Aorta (tissue), 5 donors: ENCODE data around the gene APOBEC3F. TPM values are rescaled to one million over a fixed set of nuclear protein-coding genes. Genes with fewer than 3 reads are reported as not detected.

Source experiments
- ATAC-seq: fragments of 200-7000 bp; cut with Tn5 transposase; one replicate; pipeline ENCODE4 v1.9.1; 2022; ENCODE audit warnings: moderate library complexity; ENCODE audit not compliant: low FRiP score
- DNase-seq, 2 donors: peaks; one replicate each; pipeline ENCODE4 v3.0.0-alpha.2; 2020
- H3K27ac ChIP-seq, 2 donors: one replicate each; pipeline ENCODE4 v1.5.1; 2013; ENCODE audit warnings: low read length in 2 of 2, mild to moderate bottlenecking in 2 of 2, moderate library complexity in 2 of 2, control low read depth in 1 of 2, inconsistent platforms in 1 of 2, low read depth in 1 of 2
- H3K27me3 ChIP-seq, 2 donors: one replicate each; pipeline ENCODE4 v1.6.1; 2013; ENCODE audit warnings: control low read depth in 1 of 2, low read length in 1 of 2, mild to moderate bottlenecking in 1 of 2, moderate library complexity in 1 of 2; ENCODE audit not compliant: insufficient read depth in 2 of 2, control insufficient read depth in 1 of 2
- H3K36me3 ChIP-seq, 2 donors: one replicate each; pipeline ENCODE4 v1.6.1; 2013; ENCODE audit warnings: control low read depth in 1 of 2, low read length in 1 of 2, mild to moderate bottlenecking in 1 of 2; ENCODE audit not compliant: insufficient read depth in 2 of 2, control insufficient read depth in 1 of 2
- H3K4me1 ChIP-seq, 2 donors: one replicate each; pipeline ENCODE4 v1.6.1; 2013; ENCODE audit warnings: low read length in 2 of 2, control low read depth in 1 of 2, mild to moderate bottlenecking in 1 of 2, moderate library complexity in 1 of 2; ENCODE audit not compliant: insufficient read depth in 2 of 2, control insufficient read depth in 1 of 2
- H3K4me3 ChIP-seq, 2 donors: one replicate each; pipeline ENCODE4 v1.5.1; 2013; ENCODE audit warnings: low read length in 2 of 2, control low read depth in 1 of 2, mild to moderate bottlenecking in 1 of 2
- H3K9me3 ChIP-seq: one replicate; pipeline ENCODE4 v1.6.1; 2013; ENCODE audit warnings: mild to moderate bottlenecking, low read length; ENCODE audit not compliant: control insufficient read depth
- WGBS, 2 donors: extraction: QIAGEN DNeasy Blood & Tissue Kit; methylation state at CpG; one replicate each; pipeline ENCODE4 v1.1.7; 2013; 5-methylcytosine and 5-hydroxymethylcytosine counted together
- intact Hi-C, 2 donors: fragments of 100-400 bp; cut with DNase I; formaldehyde crosslinking; loops; one replicate each; pipeline versions ENCODE4 v1.14.2 to v1.15.0; 2022
- polyA plus RNA-seq, 2 donors: library from polyadenylated mRNA; stranded (reverse); fragments of 200-250 nt; gene quantifications; one replicate each; pipeline ENCODE4 v1.2.3, GENCODE V29; 2013
- total RNA-seq, 2 donors: library from RNA; stranded (reverse); fragmentation: NEBNext Ultra II Directional; extraction: Animal tissue kit (Norgen Biotek cat#: 25700); gene quantifications; one replicate each; pipeline ENCODE4 v1.2.1, GENCODE V29; 2021
- donor health status: healthy with polysubstance abuse.
- donor health status: Bipolar disorder and iron deficiency.
- donor health status: DM: no; HTN: no; CAD: no.
- donor health status: DM: no; HTN: no; CAD: no.
- donor health status: DM: yes; HTN: yes; CAD: no.

The APOBEC3F gene
- total and polyA plus RNA-seq, 4 donors, result 4.9 to 9.5 (median 7.9) TPM

DNA sequence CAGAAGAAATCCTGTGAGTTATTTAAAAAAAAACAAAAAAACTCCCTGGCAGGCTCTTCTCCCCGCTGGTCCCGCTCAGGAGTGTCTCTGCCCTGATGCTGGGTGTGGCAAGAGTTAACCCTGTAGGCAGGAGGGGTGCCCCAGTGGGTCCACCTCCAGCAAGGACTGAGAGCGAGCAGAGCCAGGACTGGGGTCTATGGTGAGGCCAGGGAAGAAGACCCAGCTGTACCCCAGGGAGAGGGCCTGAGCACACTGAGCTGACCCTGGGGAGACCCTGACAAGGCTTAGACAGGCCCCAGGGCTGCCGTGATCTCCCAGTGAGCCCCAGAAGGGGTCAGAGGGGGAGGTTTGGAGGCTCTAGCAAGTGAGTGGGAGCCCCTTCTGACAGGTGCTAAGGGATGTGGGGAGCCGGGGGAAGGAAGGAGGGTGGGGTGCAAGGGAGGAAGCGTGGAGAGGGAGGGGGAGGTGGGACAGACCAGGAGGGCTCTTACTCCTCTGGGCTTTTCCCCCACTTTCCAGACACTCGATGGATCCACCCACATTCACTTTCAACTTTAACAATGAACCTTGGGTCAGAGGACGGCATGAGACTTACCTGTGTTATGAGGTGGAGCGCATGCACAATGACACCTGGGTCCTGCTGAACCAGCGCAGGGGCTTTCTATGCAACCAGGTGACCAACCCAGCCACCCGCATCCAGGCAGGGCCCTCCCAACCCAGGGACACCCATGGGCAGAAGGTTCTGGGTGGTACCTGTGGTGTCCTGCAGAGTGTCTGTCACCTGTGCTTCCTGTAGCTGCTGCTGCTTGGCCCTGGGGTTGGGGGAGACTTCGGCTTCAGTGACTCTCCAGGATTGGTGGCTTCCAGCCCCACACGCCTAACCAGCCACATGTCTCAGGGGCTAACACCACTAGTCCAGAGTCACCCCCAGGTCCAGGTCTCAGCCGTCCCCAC, 42.8 kb downstream of the APOBEC3F start:
- ATAC-seq (peak; percentile 6), DNase-seq (no peak)
- H3K27me3 ChIP-seq, result no peaks in the 10 kb centered on the region
- no peaks in the 10 kb centered on the region for H3K9me3 ChIP-seq
- H3K36me3 ChIP-seq, result no peaks in the 10 kb centered on the region
- no peak overlapping the region for H3K4me3 ChIP-seq
- H3K27ac ChIP-seq, result no peak overlapping the region
- H3K4me1 ChIP-seq, result no peaks in the 10 kb centered on the region
- intact Hi-C loops, result no loop called here
- 89 to 90% methylated on average over 14 of the region's 14 CpGs for WGBS, 2 donors

DNA sequence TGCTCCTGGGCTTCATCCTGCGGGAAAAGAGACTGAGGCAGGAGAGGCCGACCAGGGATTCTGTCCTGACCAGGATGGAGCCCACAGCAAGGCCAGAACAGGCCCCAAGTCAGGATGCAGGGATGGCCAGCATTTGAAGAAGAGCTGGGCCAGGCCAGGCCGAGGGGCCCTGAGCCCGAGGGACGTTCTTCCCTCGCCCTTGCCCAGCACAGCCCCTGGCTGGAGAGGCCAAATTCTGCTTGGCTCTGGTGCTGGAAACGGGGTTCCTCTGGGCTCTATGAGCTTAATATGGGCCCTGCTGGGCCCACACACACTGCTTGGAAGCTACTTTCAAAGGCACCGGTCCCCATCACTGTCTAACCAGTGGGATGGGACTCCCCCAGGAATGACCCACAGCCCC, 44.0 kb downstream of the APOBEC3F start:
- 94% methylated on average over 8 of the region's 8 CpGs for WGBS, 2 donors
- no peaks in the 10 kb centered on the region for H3K4me1 ChIP-seq

DNA sequence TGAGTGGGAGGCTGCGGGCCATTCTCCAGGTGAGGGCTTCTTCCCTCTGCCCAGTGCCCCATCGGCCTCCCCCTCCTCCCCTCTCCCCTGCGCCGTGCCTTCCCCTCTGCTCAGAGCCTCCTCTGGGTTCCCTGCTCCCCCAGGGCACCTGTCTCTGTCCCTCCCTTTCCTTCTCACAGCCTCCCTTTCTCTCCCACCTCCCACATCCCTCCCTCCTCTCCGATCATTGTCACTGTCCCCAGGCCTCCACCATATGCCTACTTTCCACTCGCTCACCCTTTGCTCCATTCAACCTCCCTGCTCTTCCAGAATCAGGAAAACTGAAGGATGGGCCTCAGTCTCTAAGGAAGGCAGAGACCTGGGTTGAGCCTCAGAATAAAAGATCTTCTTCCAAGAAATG, 46.4 kb downstream of the APOBEC3F start:
- Histone ChIP-seq H3K4me3 (no peak overlapping the region), H3K27me3 (no peaks in the 10 kb centered on the region), H3K27ac (no peak overlapping the region), H3K9me3 (no peaks in the 10 kb centered on the region), H3K4me1 (no peaks in the 10 kb centered on the region), H3K36me3 (no peaks in the 10 kb centered on the region)
- DNase-seq (no peak), ATAC-seq (no peak)
- intact Hi-C loops, result no loop called here
- 85 to 86% methylated on average over 6 of the region's 6 CpGs for WGBS, 2 donors

More for the DNA sequence above, 44.0 kb downstream of the APOBEC3F start:
- DNase-seq (no peak), ATAC-seq (no peak)
- H3K4me3 ChIP-seq, result no peak overlapping the region
- no peak overlapping the region for H3K27ac ChIP-seq
- no peaks in the 10 kb centered on the region for H3K36me3 ChIP-seq
- no peaks in the 10 kb centered on the region for H3K9me3 ChIP-seq
- H3K27me3 ChIP-seq, result no peaks in the 10 kb centered on the region
- intact Hi-C loops, result no loop called here

DNA sequence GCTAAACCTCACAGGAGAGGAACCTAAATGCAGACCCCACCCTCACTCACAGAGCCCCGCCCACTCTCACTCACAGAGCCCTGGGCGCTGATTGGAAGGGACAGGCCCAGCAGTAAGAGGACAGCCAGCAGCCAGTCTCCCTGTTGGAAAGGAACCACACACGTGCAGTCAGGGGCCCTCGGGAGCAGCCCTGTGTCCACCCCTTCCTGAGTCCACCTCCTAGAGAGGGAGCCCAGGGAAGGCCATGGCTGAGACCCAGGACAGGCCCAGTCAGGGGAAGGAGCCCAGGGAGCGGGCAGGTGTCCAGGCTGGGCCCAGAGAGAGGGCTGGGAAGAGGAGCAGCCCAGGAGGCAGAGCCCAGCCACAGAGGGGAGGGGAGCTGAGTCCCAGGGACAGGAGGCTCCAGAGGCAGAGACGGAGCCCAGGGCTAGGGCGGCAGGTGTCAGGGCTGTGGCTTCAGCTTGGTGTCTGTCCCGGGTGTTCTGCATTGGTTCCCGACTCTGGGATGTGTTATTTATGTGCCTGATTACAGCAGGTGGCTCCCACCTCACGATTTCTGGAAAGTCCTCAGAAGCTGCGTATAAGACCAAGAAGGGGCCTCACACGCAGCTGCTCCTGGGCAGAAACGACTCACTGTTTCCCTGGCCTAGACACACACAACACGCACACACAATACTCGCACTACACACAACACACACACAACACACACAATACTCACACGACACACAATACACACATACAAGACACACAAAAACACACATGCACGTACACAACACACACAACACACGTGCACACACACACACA, 47.4 kb downstream of the APOBEC3F start:
- DNase-seq (no peak), ATAC-seq (no peak)
- Histone ChIP-seq H3K27me3 (no peaks in the 10 kb centered on the region), H3K4me1 (no peaks in the 10 kb centered on the region), H3K36me3 (no peaks in the 10 kb centered on the region), H3K9me3 (no peaks in the 10 kb centered on the region), H3K4me3 (no peak overlapping the region), H3K27ac (no peak overlapping the region)
- 49% methylated on average over 18 of the region's 18 CpGs for WGBS, 2 donors
- intact Hi-C loops, result no loop called here

DNA sequence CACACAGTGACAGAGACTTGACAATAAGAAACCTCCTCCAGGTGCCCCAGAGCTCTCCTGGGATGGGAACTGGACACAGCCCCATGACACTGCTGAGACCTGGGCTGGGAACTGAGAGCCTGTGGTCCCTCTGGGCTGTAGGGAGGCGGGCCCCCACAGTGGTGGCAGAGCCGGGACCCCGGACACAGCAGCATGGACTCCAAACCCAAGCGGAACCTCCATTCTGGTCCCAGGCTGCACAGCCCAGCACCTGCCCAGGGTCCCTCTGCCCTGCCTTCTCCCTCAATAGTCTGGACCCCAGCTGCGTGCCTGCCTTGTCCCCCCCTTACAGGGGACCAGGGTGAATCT, 48.0 kb downstream of the APOBEC3F start:
- no peaks in the 10 kb centered on the region for H3K9me3 ChIP-seq
- intact Hi-C loops, result no loop called here
- 79 to 88% methylated on average over 5 of the region's 5 CpGs for WGBS, 2 donors
- no peaks in the 10 kb centered on the region for H3K27me3 ChIP-seq
- ATAC-seq (no peak), DNase-seq (no peak)
- no peaks in the 10 kb centered on the region for H3K36me3 ChIP-seq
- no peak overlapping the region for H3K27ac ChIP-seq
- H3K4me1 ChIP-seq, result no peaks in the 10 kb centered on the region
- H3K4me3 ChIP-seq, result no peak overlapping the region

DNA sequence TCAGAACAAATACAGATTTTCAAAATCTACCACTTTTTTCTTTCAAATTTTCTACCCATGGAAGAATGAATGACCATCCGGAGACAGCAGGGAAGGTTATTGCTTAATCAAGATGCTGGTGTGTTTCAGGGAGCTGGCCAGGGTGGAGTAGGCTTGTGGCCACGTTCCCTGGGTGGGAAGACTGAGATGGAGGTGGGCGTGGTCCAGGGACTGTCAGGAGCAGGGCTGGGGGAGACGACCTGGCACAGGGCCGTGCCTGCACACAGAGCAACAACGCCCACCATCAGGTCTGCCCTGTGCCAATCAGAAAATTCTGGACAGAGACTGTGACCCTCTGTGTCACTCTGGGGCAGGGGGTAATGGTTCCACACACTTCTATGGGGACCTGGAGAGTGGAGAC, 49.3 kb downstream of the APOBEC3F start:
- Histone ChIP-seq H3K4me3 (no peak overlapping the region), H3K27ac (no peak overlapping the region), H3K36me3 (no peaks in the 10 kb centered on the region), H3K4me1 (no peaks in the 10 kb centered on the region), H3K27me3 (no peaks in the 10 kb centered on the region), H3K9me3 (no peaks in the 10 kb centered on the region)
- intact Hi-C loops, result no loop called here
- ATAC-seq (no peak), DNase-seq (peak in 1 of 2 donors; percentile 63)
- 77 to 78% methylated on average over 6 of the region's 6 CpGs for WGBS, 2 donors

DNA sequence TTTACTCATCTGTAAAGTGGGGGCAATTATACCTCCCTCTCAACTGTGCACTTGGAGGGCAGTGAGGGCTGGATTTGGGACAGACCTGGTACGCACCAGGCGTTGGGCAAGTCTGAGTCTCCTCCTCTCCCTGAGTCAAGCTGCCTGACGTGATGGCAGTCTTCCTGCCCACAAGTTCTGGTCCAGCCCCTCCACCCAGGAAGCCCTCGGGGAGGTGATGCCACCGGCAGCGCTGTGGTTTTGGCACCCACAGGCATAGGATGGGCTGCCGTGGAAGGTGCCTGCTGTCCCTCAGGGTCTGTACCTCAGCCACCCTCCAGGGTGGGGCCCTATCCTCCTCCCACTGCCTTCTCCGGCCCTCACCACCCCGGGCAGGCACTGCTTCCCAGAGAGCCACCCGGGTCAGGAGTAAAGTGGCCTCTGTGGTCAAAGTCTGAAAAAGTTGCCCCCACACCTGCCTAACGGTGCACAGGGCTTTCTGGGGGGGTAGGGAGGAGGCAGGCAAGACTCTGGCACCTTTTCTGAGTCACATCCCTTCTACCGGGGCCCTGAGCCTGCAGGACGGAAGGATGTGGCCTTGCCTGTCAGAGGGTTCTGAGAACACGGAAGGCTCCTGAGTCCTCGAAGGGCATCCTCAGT, 49.9 kb downstream of the APOBEC3F start:
- ATAC-seq (no peak), DNase-seq (peak; percentile 62 to 72)
- H3K4me3 ChIP-seq, result no peak overlapping the region
- intact Hi-C loops, result no loop called here
- no peaks in the 10 kb centered on the region for H3K27me3 ChIP-seq
- 78 to 82% methylated on average over 15 of the region's 15 CpGs for WGBS, 2 donors
- H3K9me3 ChIP-seq, result no peaks in the 10 kb centered on the region
- H3K36me3 ChIP-seq, result no peaks in the 10 kb centered on the region
- no peak overlapping the region for H3K27ac ChIP-seq
- no peaks in the 10 kb centered on the region for H3K4me1 ChIP-seq

DNA sequence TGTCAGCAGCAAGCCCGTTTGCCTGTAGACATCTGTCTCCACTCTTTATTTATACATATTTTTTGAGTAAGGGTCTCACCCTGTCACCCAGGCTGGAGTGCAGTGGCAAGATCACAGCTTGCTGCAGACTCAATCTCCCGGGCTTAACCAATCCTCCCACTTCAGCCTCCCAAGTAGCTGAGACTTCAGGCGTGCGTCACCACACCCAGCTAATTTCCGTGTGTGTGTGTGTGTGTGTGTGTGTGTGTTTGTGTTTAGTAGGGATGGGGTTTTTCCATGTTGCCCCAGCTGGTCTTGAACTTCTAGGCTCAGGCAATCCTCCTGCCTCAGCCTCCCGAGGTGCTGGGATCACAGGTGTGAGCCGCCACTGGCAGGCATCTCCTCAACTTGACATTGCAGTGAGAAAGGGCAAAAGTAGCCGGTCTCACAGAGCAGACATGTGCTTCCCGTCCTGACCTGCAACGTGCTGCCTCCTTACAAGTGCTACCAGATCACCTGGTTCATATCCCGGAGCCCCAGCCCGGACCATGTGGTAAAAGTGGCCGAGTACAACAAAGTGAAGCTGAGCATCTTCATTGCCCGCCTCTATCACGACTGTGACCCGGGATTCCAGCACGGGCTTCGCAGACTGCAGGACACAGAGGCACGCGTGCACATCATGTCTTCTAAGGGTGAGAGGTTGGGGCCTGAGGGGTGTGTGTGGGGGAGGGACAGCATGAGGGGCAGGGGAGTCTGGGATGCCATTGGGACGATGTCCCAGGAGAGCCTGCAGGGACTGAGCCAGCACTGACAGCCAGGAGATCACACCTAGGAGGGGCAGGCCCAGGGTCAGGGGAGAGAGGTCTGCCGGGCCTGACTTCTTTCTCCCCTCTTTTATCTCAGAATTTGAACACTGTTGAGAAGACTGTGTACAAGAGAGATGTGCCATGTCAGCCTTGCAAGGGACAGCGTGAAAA, 50.7 kb downstream of the APOBEC3F start:
- H3K36me3 ChIP-seq, result no peaks in the 10 kb centered on the region
- H3K4me3 ChIP-seq, result no peak overlapping the region
- no peak for ATAC-seq
- 83% methylated on average over 23 of the region's 23 CpGs for WGBS, 2 donors
- intact Hi-C loops, result no loop called here
- H3K4me1 ChIP-seq, result no peaks in the 10 kb centered on the region
- H3K27ac ChIP-seq, result no peak overlapping the region
- peak in 1 of 2 donors; percentile 68 for DNase-seq
- H3K9me3 ChIP-seq, result no peaks in the 10 kb centered on the region
- no peaks in the 10 kb centered on the region for H3K27me3 ChIP-seq
